ENCODE data around the gene TMEM81. TPM values are rescaled to one million over a fixed set of nuclear protein-coding genes. Genes with fewer than 3 reads are reported as not detected.

Gene TMEM81
- total RNA-seq, 1 donor from 2014 or later = 3.3 TPM

DNA sequence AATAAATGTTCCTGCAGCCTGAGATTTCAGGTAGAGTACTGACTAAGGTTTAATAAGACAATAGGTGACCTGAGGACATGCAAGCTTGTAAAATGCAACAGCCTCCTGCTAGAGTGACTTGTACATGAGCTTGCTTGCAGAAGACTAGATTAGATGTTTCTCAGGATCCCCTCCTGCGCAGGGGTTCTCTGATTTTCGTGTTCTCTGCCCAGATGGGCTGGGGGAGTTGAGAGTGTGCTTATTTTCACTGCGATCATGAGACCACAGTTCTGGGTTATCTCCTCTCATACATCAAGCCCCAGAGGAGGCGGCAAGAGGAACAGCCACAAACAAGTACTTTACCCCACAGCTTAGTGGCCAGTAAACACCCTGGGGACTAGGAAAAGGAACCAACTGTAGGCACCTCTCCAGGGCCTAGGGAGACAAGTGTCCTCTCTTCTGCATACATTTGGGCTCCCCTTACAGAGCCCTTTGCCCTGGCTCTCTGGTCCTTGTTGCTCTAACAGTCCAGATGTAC, 8.0 kb downstream of the TMEM81 start:
- Mint-ChIP-seq H3K4me3 (no peak overlapping the region), H3K36me3 (peaks cover 2% of the 10 kb centered on the region), H3K27ac (no peak overlapping the region), H3K27me3 (ENCODE audit: insufficient read depth, low read depth) (no peaks in the 10 kb centered on the region), H3K4me1 (peaks cover 5% of the 10 kb centered on the region), H3K9me3 (no peaks in the 10 kb centered on the region)
- no peak overlapping the region for H3K27ac ChIP-seq
- H3K36me3 ChIP-seq = no peaks in the 10 kb centered on the region
- H3F3A ChIP-seq (ENCODE audit: low read depth) = no peaks in the 10 kb centered on the region
- no peak overlapping the region for H3K4me2 ChIP-seq
- H3K4me3 ChIP-seq = no peak overlapping the region
- H3K27me3 ChIP-seq = no peaks in the 10 kb centered on the region
- no peak overlapping the region for H3K9ac ChIP-seq
- no peak for TF ChIP-seq EZH2 (IDR thresholded peaks at IDR 0.05)
- TF ChIP-seq, protein P1, sequence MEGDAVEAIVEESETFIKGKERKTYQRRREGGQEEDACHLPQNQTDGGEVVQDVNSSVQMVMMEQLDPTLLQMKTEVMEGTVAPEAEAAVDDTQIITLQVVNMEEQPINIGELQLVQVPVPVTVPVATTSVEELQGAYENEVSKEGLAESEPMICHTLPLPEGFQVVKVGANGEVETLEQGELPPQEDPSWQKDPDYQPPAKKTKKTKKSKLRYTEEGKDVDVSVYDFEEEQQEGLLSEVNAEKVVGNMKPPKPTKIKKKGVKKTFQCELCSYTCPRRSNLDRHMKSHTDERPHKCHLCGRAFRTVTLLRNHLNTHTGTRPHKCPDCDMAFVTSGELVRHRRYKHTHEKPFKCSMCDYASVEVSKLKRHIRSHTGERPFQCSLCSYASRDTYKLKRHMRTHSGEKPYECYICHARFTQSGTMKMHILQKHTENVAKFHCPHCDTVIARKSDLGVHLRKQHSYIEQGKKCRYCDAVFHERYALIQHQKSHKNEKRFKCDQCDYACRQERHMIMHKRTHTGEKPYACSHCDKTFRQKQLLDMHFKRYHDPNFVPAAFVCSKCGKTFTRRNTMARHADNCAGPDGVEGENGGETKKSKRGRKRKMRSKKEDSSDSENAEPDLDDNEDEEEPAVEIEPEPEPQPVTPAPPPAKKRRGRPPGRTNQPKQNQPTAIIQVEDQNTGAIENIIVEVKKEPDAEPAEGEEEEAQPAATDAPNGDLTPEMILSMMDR (IDR thresholded peaks at IDR 0.05) = no peak
- TF ChIP-seq EZH2phosphoT487 (IDR thresholded peaks at IDR 0.05) = no peak
- H3K79me2 ChIP-seq (ENCODE audit: low read depth) = no peaks in the 10 kb centered on the region
- H3K9me3 ChIP-seq (ENCODE audit: low read depth) = no peaks in the 10 kb centered on the region
- H4K20me1 ChIP-seq (ENCODE audit: low read depth) = no peaks in the 10 kb centered on the region
- no peaks in the 10 kb centered on the region for H3K4me1 ChIP-seq
- H2AFZ ChIP-seq (replicated peaks) = no peak overlapping the region
- no peak for DNase-seq (ENCODE audit: low spot score)

DNA sequence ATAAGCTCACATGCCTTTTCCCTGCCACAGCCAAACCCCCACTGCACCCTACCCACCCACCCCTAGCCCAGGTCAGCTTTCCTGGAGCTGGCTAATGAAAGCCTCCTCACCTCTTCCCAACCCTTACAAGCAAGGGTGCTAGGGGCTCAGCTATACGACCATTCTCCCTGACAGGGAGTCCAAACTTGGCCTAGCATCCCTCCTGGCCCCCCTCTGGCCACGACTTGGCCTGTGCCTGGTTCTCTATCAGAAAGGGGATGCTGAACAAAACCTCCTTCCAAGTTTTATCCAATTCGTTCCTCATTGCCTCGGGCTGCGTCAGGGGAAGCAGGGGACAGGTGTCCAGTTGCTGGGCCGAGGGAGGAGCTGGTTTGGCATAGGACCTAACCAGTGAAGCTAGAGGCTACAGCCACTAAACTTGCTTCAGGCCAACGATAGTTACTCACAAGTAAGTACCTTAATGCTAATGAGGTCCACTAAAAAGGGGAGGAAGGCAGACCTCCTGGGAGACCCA, 8.6 kb downstream of the TMEM81 start:
- H3K4me3 Mint-ChIP-seq = no peak overlapping the region
- DNase-seq (ENCODE audit: low spot score) = no peak
- no peaks in the 10 kb centered on the region for H3F3A ChIP-seq (ENCODE audit: low read depth)
- H4K20me1 ChIP-seq (ENCODE audit: low read depth) = no peaks in the 10 kb centered on the region
- no peaks in the 10 kb centered on the region for H3K36me3 ChIP-seq
- H3K79me2 ChIP-seq (ENCODE audit: low read depth) = no peaks in the 10 kb centered on the region
- H3K4me1 Mint-ChIP-seq = peaks cover 8% of the 10 kb centered on the region
- TF ChIP-seq EZH2phosphoT487 (IDR thresholded peaks at IDR 0.05) (no peak), EZH2 (IDR thresholded peaks at IDR 0.05) (no peak)
- TF ChIP-seq, protein P1 (IDR thresholded peaks at IDR 0.05) = no peak
- no peaks in the 10 kb centered on the region for H3K9me3 ChIP-seq (ENCODE audit: low read depth)
- no peaks in the 10 kb centered on the region for H3K4me1 ChIP-seq
- no peaks in the 10 kb centered on the region for H3K9me3 Mint-ChIP-seq
- no peaks in the 10 kb centered on the region for H3K36me3 Mint-ChIP-seq
- H3K27ac ChIP-seq = no peak overlapping the region
- no peak overlapping the region for H3K4me2 ChIP-seq
- H2AFZ ChIP-seq (replicated peaks) = no peak overlapping the region
- no peaks in the 10 kb centered on the region for H3K27me3 ChIP-seq
- no peaks in the 10 kb centered on the region for H3K27me3 Mint-ChIP-seq (ENCODE audit: insufficient read depth, low read depth)
- H3K27ac Mint-ChIP-seq = no peak overlapping the region
- H3K9ac ChIP-seq = no peak overlapping the region
- H3K4me3 ChIP-seq = no peak overlapping the region

DNA sequence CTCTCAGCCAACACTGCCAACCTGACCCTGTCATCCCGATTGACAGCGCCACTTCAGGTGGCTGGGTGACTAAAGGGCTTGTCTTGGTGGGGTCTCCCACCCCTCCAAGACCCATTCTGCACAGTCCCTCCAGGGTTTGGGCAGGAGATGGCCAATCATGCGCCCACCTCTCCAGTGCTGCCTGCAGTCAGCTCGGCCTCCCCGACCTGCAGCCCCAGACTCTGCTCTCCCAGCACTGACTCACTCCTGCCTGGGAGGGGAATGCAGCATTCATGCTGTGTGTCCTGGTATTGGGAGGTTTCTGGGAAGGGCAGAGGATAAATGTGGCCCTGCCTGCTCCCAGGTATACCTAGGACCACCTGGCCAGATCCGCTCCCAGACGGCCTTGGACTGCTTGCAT, 9.7 kb downstream of the TMEM81 start:
- H3K36me3 ChIP-seq = no peaks in the 10 kb centered on the region
- no peak overlapping the region for H3K4me3 Mint-ChIP-seq
- H2AFZ ChIP-seq (replicated peaks) = no peak overlapping the region
- no peaks in the 10 kb centered on the region for H3F3A ChIP-seq (ENCODE audit: low read depth)
- H3K9ac ChIP-seq = no peak overlapping the region
- no peak overlapping the region for H3K27ac ChIP-seq
- no peaks in the 10 kb centered on the region for H3K36me3 Mint-ChIP-seq
- H4K20me1 ChIP-seq (ENCODE audit: low read depth) = no peaks in the 10 kb centered on the region
- H3K4me3 ChIP-seq = no peak overlapping the region
- no peaks in the 10 kb centered on the region for H3K79me2 ChIP-seq (ENCODE audit: low read depth)
- DNase-seq (ENCODE audit: low spot score) = no peak
- TF ChIP-seq, protein P1 (IDR thresholded peaks at IDR 0.05) = no peak
- TF ChIP-seq EZH2 (IDR thresholded peaks at IDR 0.05) = no peak
- TF ChIP-seq EZH2phosphoT487 (IDR thresholded peaks at IDR 0.05) = no peak
- H3K4me1 Mint-ChIP-seq = peaks cover 8% of the 10 kb centered on the region
- no peaks in the 10 kb centered on the region for H3K4me1 ChIP-seq
- no peak overlapping the region for H3K27ac Mint-ChIP-seq
- no peaks in the 10 kb centered on the region for H3K9me3 ChIP-seq (ENCODE audit: low read depth)
- H3K27me3 ChIP-seq = no peaks in the 10 kb centered on the region
- H3K27me3 Mint-ChIP-seq (ENCODE audit: insufficient read depth, low read depth) = no peaks in the 10 kb centered on the region
- H3K9me3 Mint-ChIP-seq = no peaks in the 10 kb centered on the region
- H3K4me2 ChIP-seq = no peak overlapping the region

All from neural progenitor cell (in vitro differentiated cells).